ENCODE measurements around the gene EIF2B4. TPM values are rescaled to one million over a fixed set of nuclear protein-coding genes. Genes with fewer than 3 reads are reported as not detected.
"Not testable (repeated sequence)": the region's sequence is repeated elsewhere in the genome, so short reads cannot be mapped to it uniquely, and the experiment has no call there.

EIF2B4 gene
- total RNA-seq, 1 experiment from 2014 or later: 31.2 TPM

GRCh38 chr2:27350106-27350693 lies 19.9 kb downstream of the EIF2B4 start:
- no peak for DNase-seq (ENCODE audit: extremely low read depth, low read depth)

GRCh38 chr2:27347641-27348040 lies 22.5 kb downstream of the EIF2B4 start:
- DNase-seq (ENCODE audit: extremely low read depth, low read depth): no peak

GRCh38 chr2:27336173-27336572 lies 34.0 kb downstream of the EIF2B4 start:
- no peak for DNase-seq (ENCODE audit: extremely low read depth, low read depth)

- DNase-seq (ENCODE audit: extremely low read depth, low read depth): no peak
Measured at GRCh38 chr2:27335311-27335710, 34.8 kb downstream of the EIF2B4 start.

- DNase-seq (ENCODE audit: extremely low read depth, low read depth): no peak
Measured at GRCh38 chr2:27324720-27325119, 45.4 kb downstream of the EIF2B4 start.

- DNase-seq (ENCODE audit: extremely low read depth, low read depth): no peak
Measured at GRCh38 chr2:27323596-27324285, 46.4 kb downstream of the EIF2B4 start.

- peak; percentile 87 for DNase-seq (ENCODE audit: extremely low read depth, low read depth)
Measured at GRCh38 chr2:27322766-27323595, 47.2 kb downstream of the EIF2B4 start, which contains the start of gene MPV17. TSS of gene MPV17 (minus strand) at chr2:27323097. CDS start at chr2:27322517, 580 bp downstream.

- DNase-seq (ENCODE audit: extremely low read depth, low read depth): no peak
Measured at GRCh38 chr2:27322301-27322765, 47.8 kb downstream of the EIF2B4 start.

- DNase-seq (ENCODE audit: extremely low read depth, low read depth): peak; percentile 96
Measured at GRCh38 chr2:27320958-27321543, 49.1 kb downstream of the EIF2B4 start.

GRCh38 chr2:27319839-27320238 lies 50.3 kb downstream of the EIF2B4 start:
- not testable (repeated sequence) for DNase-seq (ENCODE audit: extremely low read depth, low read depth)

- DNase-seq (ENCODE audit: extremely low read depth, low read depth): no peak
Measured at GRCh38 chr2:27316655-27317412, 53.3 kb downstream of the EIF2B4 start.

- DNase-seq (ENCODE audit: extremely low read depth, low read depth): no peak
Measured at GRCh38 chr2:27315122-27315521, 55.0 kb downstream of the EIF2B4 start.

- no peak for DNase-seq (ENCODE audit: extremely low read depth, low read depth)
Measured at GRCh38 chr2:27314709-27315108, 55.4 kb downstream of the EIF2B4 start.

Other genes with a start within 250 kb of the EIF2B4 start
- 1.4 and 1.7 TPM in 2 replicates for gene ABHD1, start 246.5 kb downstream of the EIF2B4 start, total RNA-seq (2014; rRNA removed; shearing (Covaris generic))
- 52.5 and 53.3 TPM in 2 replicates for gene PREB, start 235.7 kb downstream of the EIF2B4 start, total RNA-seq (2014; rRNA removed; shearing (Covaris generic))
- gene PRR30, start 230.9 kb downstream of the EIF2B4 start, total RNA-seq (2014; rRNA removed; shearing (Covaris generic)): not detected in 2 replicates
- gene TCF23, start 221.3 kb downstream of the EIF2B4 start, total RNA-seq (2014; rRNA removed; shearing (Covaris generic)): not detected in 2 replicates
- gene ATRAID, start 158.3 kb downstream of the EIF2B4 start, total RNA-seq (2014; rRNA removed; shearing (Covaris generic)): 219 and 271 TPM in 2 replicates
- gene SLC5A6, start 158.1 kb downstream of the EIF2B4 start, total RNA-seq (2014; rRNA removed; shearing (Covaris generic)): 49.7 and 51.8 TPM in 2 replicates
- 34.1 and 38.5 TPM in 2 replicates for gene CAD, start 153.0 kb downstream of the EIF2B4 start, total RNA-seq (2014; rRNA removed; shearing (Covaris generic))
- 0.50 and 0.75 TPM in 2 replicates for gene SLC30A3, start 107.3 kb downstream of the EIF2B4 start, total RNA-seq (2014; rRNA removed; shearing (Covaris generic))
- gene DNAJC5G, start 94.9 kb downstream of the EIF2B4 start, total RNA-seq (2014; rRNA removed; shearing (Covaris generic)): not detected in 2 replicates
- 0.12 TPM in 1 of 2 replicates, not detected in the other for gene TRIM54, start 87.9 kb downstream of the EIF2B4 start, total RNA-seq (2014; rRNA removed; shearing (Covaris generic))
- gene UCN, start 61.9 kb downstream of the EIF2B4 start, total RNA-seq (2014; rRNA removed; shearing (Covaris generic)): 4.6 and 6.8 TPM in 2 replicates
- 77.5 and 83.6 TPM in 2 replicates for gene MPV17, start 47.2 kb downstream of the EIF2B4 start, total RNA-seq (2014; rRNA removed; shearing (Covaris generic))
- gene GTF3C2, start 13.6 kb downstream of the EIF2B4 start, total RNA-seq (2014; rRNA removed; shearing (Covaris generic)): 59.8 and 66.5 TPM in 2 replicates
- 80.9 and 88.7 TPM in 2 replicates for gene SNX17, start 278 bp upstream of the EIF2B4 start, total RNA-seq (2014; rRNA removed; shearing (Covaris generic))
- 7.0 and 7.3 TPM in 2 replicates for gene ZNF513, start 10.4 kb upstream of the EIF2B4 start, total RNA-seq (2014; rRNA removed; shearing (Covaris generic))
- 108 and 112 TPM in 2 replicates for gene PPM1G, start 39.3 kb upstream of the EIF2B4 start, total RNA-seq (2014; rRNA removed; shearing (Covaris generic))
- gene NRBP1, start 58.3 kb upstream of the EIF2B4 start, total RNA-seq (2014; rRNA removed; shearing (Covaris generic)): 78.0 and 79.3 TPM in 2 replicates
- gene KRTCAP3, start 72.0 kb upstream of the EIF2B4 start, total RNA-seq (2014; rRNA removed; shearing (Covaris generic)): 0.69 and 1.0 TPM in 2 replicates
- gene IFT172, start 119.4 kb upstream of the EIF2B4 start, total RNA-seq (2014; rRNA removed; shearing (Covaris generic)): 13.9 and 20.2 TPM in 2 replicates
- gene FNDC4, start 124.9 kb upstream of the EIF2B4 start, total RNA-seq (2014; rRNA removed; shearing (Covaris generic)): not detected in 2 replicates
- gene GCKR, start 126.5 kb upstream of the EIF2B4 start, total RNA-seq (2014; rRNA removed; shearing (Covaris generic)): not detected in 2 replicates
- gene ZNF512, start 212.7 kb upstream of the EIF2B4 start, total RNA-seq (2014; rRNA removed; shearing (Covaris generic)): 12.4 and 15.8 TPM in 2 replicates

Measured in NCI-H460 (cell line).